ENCODE data around the gene SOX14.
A peak's percentile ranks its signal among the peaks of the same experiment; 100 is the strongest.

The SOX14 gene

DNA sequence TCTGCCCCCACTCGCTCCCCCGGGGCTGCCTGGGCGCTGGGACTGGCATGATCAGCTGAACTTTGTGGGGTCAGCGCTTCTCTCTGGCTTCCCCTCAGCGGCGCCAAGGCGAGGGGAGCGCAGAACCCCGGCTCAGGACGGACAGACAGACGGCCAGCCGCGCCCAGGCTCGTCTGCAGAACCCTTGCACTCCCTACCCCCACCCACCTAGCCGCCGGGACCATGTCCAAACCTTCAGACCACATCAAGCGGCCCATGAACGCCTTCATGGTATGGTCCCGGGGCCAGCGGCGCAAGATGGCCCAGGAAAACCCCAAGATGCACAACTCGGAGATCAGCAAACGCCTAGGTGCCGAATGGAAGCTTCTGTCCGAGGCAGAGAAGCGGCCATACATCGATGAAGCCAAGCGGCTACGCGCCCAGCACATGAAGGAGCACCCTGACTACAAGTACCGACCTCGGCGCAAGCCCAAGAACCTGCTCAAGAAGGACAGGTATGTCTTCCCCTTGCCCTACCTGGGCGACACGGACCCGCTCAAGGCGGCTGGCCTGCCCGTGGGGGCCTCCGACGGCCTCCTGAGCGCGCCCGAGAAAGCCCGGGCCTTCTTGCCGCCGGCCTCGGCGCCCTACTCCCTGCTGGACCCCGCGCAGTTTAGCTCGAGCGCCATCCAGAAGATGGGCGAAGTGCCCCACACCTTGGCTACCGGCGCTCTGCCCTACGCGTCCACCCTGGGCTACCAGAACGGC, 621 bp downstream of the SOX14 start:
- TF ChIP-seq, protein P1, sequence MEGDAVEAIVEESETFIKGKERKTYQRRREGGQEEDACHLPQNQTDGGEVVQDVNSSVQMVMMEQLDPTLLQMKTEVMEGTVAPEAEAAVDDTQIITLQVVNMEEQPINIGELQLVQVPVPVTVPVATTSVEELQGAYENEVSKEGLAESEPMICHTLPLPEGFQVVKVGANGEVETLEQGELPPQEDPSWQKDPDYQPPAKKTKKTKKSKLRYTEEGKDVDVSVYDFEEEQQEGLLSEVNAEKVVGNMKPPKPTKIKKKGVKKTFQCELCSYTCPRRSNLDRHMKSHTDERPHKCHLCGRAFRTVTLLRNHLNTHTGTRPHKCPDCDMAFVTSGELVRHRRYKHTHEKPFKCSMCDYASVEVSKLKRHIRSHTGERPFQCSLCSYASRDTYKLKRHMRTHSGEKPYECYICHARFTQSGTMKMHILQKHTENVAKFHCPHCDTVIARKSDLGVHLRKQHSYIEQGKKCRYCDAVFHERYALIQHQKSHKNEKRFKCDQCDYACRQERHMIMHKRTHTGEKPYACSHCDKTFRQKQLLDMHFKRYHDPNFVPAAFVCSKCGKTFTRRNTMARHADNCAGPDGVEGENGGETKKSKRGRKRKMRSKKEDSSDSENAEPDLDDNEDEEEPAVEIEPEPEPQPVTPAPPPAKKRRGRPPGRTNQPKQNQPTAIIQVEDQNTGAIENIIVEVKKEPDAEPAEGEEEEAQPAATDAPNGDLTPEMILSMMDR (IDR thresholded peaks at IDR 0.05; ENCODE audit: low read depth, low read length) = no peak
- H3K4me3 ChIP-seq (ENCODE audit: low read depth, low read length) = no peak overlapping the region

DNA sequence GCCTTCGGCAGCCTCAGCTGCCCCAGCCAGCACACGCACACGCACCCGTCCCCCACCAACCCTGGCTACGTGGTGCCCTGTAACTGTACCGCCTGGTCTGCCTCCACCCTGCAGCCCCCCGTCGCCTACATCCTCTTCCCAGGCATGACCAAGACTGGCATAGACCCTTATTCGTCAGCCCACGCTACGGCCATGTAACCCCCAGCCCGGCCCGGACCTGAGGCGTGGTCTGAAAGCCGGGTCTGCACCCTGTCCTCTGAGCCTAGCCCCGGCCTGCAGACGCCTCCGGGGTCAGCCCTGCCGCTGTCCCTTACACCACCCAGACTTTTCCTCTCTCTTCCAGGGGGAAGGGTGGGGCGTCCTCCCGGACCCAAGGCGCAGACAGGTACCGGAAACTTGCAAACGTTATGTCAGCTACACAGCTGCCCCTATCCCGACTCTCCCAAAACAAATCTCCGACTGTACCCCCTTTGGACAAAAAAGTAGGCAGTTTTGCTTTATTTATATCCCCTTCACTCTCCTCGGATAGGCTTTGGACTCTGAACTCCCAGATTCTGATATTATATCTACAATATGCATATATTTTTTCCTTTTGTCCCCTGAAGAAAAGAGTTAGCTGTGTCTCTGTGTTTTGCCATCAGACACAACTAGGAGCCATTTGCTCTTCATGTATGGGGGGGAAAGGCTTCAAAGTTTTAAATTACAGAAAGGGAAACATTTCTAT, 1.4 kb downstream of the SOX14 start:
- TF ChIP-seq, protein P1 (IDR thresholded peaks at IDR 0.05; ENCODE audit: low read depth, low read length) = no peak
- no peak overlapping the region for H3K4me3 ChIP-seq (ENCODE audit: low read depth, low read length)

DNA sequence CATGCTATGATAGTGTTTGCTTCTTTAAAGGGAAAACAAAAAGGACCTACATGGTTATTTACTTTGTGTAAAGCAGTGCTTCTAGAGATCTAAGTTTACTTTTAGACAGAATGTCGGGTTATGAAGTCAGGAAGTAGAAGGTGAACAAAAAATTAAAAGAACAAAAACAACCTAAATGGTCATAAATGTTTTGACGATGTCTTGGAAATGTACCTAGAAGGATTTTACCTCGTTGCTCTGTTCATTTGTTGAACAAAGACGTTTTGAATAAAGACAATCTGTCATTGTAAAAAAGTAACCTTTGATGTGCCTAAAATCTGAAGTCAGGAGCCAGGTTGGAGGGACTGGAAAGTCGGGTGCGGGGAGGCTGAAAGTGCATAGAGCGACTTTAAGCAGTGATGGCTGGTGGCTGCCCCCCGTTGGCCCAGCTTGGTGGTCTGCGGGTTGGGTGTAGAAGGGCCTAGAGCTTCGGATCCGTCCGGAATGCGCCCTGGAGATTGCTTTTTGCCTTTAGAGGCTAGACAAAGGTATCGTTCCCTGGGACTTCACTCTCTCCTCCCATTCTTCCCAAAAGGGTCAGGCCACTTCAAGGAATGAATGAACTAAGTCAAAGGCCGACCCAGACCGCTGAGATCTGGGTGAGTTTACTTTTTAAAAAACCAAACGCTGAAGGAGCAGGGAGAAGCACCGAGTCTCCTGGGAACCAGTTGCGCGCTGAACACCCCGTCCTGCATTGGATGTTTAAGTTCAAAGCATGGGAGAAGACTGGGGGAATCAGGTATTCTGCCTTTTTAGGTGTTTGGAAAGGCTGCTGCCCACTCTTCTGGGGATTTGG, 2.1 kb downstream of the SOX14 start:
- TF ChIP-seq, protein P1 (IDR thresholded peaks at IDR 0.05; ENCODE audit: low read depth, low read length) = no peak
- H3K4me3 ChIP-seq (ENCODE audit: low read depth, low read length) = no peak overlapping the region

DNA sequence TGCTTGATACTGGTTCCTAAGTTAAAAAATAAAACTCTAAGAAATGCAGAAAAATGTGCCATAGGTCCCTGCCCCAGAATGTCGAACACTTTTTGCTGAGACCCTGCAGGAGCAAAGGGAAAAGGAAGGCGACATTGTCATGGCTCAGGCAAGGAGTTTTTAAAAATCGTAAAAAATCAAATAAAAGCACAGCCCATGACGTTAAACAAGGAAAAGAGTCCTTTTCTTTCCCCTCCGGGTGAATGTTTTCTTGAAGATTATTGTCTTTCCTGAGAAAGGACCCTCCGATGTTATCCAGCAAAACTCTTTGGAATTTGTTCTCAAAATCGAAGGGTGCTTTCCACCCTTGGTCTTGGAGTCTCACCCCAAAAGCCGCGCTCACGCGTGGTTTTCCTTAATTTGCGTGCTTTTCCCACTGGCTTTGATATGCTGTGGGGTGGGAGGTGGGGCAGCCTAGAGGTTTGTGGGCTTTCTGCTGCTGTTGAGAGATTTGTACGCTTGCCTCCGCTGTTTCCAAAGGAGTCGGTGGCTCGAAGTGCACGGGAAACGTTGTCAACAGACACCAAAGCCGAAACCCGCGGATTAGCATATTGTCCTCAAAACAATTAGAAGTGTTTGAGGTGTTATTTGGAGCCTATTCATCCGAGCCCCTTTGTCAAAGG, 2.9 kb downstream of the SOX14 start:
- TF ChIP-seq, protein P1 (IDR thresholded peaks at IDR 0.05; ENCODE audit: low read depth, low read length) = no peak
- H3K4me3 ChIP-seq (ENCODE audit: low read depth, low read length) = no peak overlapping the region

DNA sequence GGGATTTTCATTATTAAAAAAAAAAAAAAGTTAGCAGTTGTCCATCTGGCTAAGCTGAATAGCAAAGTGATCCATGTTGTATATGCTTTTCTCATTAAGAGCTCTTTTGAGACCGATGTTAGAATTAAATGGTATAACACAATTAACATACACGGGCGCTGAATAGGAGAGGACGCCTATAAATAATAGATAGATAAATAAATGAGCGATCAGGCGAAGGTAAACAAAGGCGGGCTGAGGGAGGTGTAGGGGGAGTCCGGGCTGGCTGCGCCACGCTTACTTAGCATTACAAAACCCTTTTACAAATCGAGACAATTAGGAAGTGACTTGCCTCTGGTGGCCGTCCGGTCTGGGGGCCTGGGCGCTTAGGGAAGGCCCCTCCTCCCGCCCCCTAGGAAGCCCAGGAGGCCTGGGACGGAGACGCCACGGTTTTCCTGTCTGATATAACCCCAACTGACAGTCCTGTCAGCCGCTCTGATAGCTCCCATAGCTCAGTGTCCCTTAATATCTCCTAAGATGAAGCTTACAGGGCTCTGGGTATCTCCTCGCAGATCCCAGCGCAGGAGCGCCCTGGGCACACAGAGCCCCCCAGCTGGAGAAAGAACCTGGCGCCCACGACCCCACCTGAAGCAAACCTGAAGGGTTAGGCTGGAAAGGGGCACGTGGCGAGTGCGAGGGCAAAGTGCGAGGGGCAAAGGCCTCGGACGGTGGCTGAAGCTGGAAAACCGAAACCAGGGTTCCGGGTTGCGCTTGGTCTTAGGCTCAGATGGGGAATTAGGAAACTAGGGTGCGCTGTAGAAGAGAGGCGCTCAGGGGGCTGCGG, 3.6 kb downstream of the SOX14 start:
- TF ChIP-seq, protein P1 (IDR thresholded peaks at IDR 0.05; ENCODE audit: low read depth, low read length) = no peak
- H3K4me3 ChIP-seq (ENCODE audit: low read depth, low read length) = peak overlapping the region; percentile 7
